Fibroblast of pulmonary artery (primary cell): ENCODE results near the gene PRAME.
A peak's percentile ranks its signal among the peaks of the same experiment; 100 is the strongest.

Experiments used
- DNase-seq: peaks from one replicate; pipeline ENCODE4 v3.0.0-alpha.2; 2010; ENCODE audit warnings: low read depth
- H3K4me3 ChIP-seq: replicated peaks from 2 replicates; pipeline ENCODE4 v1.5.1; 2011; ENCODE audit warnings: low read depth, mild to moderate bottlenecking, control low read depth, low read length, moderate library complexity
- TF ChIP-seq, protein P1 (sequence below): IDR thresholded peaks from 2 replicates; pipeline ENCODE4 v1.5.1; 2011; ENCODE audit warnings: mild to moderate bottlenecking, control low read depth, low read length, inconsistent platforms; ENCODE audit errors: missing control alignments

The PRAME gene

DNA sequence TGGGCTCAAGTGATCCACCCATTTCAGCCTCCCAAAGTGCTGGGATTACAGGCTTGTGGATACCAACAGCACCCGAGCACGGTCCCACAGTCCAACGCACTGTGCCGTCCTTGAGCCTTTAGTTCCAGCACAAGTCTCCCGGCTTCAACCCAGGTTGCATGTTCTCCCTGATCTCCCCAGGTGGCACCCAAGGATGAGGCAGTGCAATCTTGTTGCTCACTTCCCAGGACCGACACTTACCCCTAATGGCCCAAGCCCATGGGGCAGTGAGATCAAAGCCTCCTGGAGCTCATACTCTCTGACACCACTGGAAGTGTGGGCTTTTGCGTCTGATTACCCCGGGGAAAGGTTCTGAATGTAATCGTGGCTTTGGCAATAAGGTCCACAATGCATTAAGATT, 3.5 kb downstream of the PRAME start:
- DNase-seq, result no peak
- no peak overlapping the region for H3K4me3 ChIP-seq
- TF ChIP-seq, protein P1, sequence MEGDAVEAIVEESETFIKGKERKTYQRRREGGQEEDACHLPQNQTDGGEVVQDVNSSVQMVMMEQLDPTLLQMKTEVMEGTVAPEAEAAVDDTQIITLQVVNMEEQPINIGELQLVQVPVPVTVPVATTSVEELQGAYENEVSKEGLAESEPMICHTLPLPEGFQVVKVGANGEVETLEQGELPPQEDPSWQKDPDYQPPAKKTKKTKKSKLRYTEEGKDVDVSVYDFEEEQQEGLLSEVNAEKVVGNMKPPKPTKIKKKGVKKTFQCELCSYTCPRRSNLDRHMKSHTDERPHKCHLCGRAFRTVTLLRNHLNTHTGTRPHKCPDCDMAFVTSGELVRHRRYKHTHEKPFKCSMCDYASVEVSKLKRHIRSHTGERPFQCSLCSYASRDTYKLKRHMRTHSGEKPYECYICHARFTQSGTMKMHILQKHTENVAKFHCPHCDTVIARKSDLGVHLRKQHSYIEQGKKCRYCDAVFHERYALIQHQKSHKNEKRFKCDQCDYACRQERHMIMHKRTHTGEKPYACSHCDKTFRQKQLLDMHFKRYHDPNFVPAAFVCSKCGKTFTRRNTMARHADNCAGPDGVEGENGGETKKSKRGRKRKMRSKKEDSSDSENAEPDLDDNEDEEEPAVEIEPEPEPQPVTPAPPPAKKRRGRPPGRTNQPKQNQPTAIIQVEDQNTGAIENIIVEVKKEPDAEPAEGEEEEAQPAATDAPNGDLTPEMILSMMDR, result no peak

DNA sequence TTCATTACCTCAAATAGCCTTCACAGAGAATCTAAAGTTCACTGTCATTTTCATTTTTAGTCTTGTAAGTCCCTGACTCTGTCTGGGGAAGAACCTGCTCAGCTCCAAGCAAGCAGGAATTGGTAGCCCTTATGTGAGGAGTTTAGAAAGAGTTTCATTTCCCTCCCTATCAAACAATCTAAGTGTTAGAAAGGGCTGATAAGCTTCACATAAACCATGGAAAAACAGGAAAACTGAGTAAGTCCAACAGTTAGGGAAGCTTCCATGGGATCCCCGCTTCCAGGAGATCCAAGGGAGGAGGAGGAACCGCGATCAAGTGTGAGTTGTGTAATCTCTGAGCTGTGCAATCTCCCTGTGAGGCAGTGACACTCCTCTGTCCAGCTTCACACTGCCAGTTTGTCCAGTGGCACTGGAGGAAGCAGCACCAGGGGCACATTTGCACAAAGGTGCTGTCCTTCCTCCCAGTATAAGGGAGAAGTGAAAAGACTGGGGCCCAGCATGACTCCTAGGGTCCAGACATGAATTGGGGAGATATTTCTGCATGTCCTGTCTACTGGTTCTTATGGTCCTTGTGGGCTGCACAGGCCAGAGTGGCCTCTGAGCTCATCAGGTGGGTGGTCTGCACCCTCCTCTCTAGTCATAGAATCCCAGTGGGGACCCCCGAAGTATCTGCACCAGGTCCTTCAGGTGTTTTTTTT, 4.3 kb downstream of the PRAME start:
- H3K4me3 ChIP-seq, result no peak overlapping the region
- peak; percentile 8 for DNase-seq
- TF ChIP-seq, protein P1, result no peak

DNA sequence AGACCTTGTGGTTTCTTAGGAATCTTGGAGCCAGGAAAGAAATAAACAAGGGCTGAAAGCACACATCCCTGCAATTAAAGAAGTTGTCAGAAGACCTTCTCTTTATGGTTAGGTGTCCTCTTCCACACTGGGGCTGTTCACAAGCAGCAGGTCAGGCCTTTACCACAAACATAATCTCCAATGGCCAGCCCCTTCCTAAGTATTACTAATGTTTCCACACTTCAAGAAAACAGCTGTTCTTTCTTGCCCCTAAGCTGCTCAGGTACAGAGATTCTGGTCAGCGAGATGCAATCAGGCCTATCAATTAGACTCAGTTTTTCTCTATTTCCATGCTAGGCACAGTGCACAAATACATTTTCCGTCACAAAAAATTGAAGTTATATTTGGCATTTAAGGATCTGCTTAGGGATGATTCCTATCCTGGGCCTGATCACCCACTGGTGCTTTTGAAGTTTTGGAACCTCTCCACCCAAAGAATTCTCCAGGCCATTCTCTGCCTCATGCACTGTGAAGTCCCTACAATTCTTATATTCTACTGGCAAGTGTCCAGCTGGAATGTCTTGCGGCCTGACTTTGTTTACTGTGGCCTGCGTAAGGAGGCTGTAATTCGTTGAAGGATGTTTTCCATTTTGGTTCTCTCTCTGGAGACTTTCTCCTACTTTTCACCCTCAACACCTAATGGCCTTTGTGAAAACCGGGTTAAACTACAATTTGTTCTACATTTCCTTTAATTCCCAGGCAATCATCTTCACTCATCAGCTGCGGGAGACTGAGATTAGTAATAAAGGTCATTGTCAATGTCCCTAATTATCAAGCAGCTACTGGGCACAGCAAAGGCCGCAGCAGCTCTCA, 5.1 kb downstream of the PRAME start:
- DNase-seq, result no peak
- TF ChIP-seq, protein P1, result no peak

DNA sequence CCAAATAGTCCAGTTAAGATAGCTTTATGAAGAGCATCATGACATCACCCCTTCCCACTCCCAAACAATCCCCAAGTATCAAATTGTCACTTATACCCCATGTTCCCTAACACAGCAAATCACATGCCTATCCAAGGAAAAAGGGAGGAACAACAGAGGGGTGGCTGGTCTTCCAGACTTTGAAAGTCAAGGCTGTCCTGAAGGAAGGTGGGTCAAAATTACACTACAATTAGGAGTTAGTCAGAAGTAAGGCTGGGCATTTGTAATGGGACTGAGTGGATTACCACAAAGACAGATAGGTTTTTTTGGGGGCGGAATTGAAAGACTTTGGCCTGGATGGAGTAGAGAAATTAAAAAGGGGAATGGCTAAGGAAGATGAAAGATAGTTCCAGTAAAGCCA, 5.9 kb downstream of the PRAME start:
- no peak for DNase-seq
- no peak overlapping the region for H3K4me3 ChIP-seq
- TF ChIP-seq, protein P1, result no peak

More for the DNA sequence above, 5.1 kb downstream of the PRAME start:
- no peak overlapping the region for H3K4me3 ChIP-seq

DNA sequence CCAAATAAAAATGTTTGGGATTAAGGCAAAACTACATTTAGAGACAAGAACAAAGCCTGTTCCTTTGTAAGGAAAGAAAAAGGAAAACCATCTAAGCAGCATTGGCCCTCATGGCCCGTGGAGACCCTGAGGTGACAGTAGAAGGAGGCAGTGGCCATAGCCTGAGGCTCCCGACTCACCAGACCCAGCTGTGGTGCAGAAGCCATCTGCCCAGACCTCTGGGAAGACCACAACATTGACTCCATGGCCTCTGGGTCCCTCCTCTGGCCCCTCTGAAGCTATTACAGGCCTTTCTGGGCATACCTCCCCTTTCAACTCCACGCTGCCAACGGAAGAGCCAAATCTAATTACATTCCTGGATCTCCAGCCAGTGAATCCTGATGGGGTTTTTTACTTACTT, 6.4 kb downstream of the PRAME start:
- no peak overlapping the region for H3K4me3 ChIP-seq
- TF ChIP-seq, protein P1, result no peak
- DNase-seq, result peak; percentile 14

DNA sequence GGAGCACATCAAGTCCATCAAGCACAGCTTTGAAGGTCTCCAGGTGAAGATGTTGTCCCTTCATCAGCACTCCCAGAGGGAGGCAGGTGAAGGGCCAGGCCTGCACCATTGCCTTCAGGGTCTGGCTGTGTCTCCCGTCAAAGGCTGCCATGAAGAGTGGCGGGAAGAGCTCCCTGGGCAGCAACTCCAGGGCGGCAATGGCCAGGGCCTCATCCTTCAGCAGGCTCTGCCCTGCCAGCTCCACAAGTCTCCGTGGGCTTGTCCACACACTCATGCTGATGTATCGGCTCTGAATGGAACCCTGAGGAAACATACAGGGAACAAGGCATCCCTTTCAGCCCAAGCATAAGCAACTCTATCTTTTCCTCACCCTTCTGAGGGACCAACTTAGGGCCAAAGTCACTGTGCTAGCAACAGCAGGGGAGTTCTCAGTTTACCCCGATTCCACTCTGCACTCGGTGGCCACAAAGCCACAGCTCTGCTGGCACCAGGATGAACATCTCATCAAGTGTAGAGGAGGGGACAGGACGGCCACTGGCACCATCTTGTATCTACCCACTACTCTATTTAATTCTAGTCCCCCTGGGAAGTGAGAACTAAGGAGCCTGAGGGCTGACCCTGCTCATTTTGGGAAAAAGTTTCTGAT, 8.2 kb downstream of the PRAME start:
- TF ChIP-seq, protein P1, result no peak
- no peak for DNase-seq
- no peak overlapping the region for H3K4me3 ChIP-seq
